RCC 7860 (cell line): Measurements from ENCODE around the gene GPR85.
A peak's percentile ranks its signal among the peaks of the same experiment; 100 is the strongest.
"Not testable (repeated sequence)": the region's sequence is repeated elsewhere in the genome, so short reads cannot be mapped to it uniquely, and the experiment has no call there.

ENCODE experiments used
- DNase-seq: peaks from one replicate; pipeline ENCODE4 v3.0.0-alpha.2; 2015; ENCODE audit warnings: low spot score
- FAIRE-seq: peaks from 2 replicates; lab custom pipeline; 2012; peaks lifted over from hg19 to GRCh38; lab: Jason Lieb, UNC

The GPR85 gene, protein sequence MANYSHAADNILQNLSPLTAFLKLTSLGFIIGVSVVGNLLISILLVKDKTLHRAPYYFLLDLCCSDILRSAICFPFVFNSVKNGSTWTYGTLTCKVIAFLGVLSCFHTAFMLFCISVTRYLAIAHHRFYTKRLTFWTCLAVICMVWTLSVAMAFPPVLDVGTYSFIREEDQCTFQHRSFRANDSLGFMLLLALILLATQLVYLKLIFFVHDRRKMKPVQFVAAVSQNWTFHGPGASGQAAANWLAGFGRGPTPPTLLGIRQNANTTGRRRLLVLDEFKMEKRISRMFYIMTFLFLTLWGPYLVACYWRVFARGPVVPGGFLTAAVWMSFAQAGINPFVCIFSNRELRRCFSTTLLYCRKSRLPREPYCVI

DNA sequence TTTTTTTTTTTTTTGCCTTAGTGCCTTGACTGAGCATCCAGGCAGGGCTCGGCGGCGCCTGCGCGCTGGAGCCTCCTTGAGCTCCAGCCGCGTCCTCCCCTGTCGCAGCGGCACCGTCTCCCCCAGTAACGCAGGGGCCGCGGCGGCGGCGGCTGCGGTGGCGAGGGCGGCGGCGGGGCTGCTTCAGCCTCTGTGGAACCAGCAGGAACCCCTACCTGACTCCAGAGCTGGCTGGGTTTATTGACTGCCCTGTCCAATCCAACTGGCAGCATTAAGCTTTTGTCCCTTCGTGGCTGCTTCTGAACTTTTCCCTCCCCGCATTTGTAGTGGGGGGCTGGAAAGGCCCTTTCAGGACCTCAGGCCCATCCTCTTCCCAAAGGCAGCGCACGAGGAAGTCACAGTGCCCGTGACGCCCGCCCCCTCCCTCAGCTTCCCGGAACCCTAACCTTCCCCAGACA is at the start of gene GPR85:
Gene GPR85, minus strand, starts transcription at position 397 of the 458 bp plus-strand sequence. CDS start 2,106 bp downstream, outside the sequence.
- DNase-seq (no peak), FAIRE-seq (no peak)

DNA sequence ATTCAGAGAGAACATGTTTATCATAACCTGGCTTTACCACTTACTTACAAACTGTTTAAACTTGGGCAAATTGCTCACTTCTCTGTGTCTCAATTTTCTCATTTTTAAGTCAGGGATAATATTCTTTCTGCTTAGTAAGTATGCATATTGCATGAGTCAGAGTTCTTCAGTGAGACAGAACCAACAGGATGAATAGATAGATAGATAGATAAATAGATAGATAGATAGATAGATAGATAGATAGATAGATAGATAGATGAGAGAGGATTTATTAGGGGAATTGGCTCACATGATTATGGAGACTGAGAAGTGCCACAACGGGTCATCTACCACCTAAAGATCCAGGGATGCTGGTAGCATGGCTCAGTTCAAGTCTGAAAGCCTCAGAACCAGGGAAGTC is 47.4 kb upstream of the GPR85 start:
- DNase-seq (no peak), FAIRE-seq (no peak)

DNA sequence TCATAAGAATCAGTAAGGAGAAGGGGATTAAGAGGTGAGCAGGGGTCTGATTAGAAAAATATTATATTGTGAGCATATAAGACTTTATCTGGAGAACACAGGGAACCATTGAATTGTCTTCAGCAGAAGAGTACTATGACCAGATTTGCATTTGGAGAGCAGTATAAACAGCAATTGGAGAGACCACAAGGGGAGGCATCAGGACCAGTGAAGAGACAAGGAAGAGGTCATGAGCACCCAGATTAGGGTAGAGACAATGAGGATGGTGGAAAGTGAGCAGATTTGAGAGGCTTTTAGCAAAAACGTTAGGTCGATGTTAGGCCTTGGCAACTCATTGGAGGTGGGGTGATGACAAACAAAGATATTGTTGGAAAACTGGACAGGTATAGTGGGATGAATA is 44.7 kb upstream of the GPR85 start:
- DNase-seq (no peak), FAIRE-seq (no peak)

DNA sequence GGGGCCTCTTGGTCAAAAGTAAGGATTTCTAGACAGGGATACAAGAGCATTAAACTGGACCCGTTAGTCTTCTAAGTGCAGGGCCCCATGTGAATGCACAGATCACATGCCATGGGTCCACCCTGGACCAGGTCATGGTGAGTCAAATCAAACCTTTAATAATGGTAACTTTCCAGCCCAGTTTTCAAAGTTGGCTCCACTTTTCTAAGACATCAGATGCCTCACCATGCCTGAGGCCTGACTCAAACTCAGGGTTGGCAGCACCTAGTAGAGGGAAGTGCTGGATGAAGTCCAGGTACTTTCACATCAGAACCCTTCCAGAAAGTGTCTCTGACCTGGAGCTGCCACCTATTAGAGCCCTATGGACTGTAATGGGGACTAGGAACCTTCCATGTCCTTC is 41.4 kb upstream of the GPR85 start:
- FAIRE-seq, result no peak
- DNase-seq, result peak; percentile 18

DNA sequence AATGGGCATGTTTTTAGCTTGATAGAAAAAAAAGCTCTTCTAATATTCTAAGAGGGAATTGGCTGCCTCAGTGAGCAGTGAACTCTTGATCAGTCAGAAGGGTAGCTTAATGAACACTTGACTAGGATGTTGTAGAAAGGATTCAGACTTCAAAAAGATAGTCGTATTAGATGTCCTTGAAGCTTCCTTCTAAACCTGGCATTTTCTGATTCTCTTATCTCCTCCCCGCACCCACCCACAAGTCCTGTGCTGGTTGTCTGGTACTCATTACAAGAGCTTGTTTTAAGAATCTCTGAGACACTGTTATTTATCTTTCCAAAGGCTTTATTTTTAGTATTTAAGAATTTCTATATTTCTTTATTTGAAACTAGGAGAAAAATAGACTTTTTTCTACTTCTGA is 39.1 kb upstream of the GPR85 start:
- DNase-seq, result no peak
- FAIRE-seq, result no peak

DNA sequence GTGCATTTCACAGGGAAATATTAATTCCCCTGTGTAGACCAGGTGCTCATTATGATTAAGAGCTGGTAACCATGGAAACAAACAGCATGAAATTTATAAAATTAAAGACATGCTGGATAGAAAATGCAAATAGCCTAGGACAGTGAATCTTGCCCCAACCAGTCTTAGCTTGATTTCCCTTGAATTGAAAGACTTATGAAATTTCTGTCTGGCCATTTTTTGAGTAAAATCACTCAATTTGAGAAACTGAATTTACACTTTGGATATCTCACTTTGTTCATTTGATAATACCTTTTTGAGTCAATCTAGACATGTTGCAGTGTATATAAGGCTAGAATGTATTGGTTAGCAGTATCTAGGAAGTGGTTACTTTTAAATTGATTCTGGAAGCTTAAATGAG is 36.1 kb upstream of the GPR85 start:
- DNase-seq (no peak), FAIRE-seq (no peak)

DNA sequence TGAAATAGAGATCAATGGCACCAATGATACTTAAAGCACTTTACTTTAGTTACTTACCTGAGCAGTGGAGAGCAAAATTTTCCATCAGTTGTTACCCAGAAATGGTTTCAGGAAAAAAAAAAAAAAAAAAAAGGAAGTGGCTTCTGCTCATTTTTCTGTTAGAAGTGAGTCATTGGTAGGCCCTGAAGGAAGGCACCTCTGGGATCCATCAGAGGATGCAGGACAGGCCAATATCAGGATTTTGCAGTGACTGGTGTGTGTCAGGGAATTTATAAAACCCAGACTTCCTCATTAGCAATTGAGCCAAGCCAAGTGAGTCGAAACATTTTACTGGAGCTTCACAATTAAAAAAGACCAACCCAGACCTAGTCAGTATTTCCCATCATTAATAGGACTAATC is 34.0 kb upstream of the GPR85 start:
- no peak for DNase-seq
- peak; percentile 40 for FAIRE-seq

DNA sequence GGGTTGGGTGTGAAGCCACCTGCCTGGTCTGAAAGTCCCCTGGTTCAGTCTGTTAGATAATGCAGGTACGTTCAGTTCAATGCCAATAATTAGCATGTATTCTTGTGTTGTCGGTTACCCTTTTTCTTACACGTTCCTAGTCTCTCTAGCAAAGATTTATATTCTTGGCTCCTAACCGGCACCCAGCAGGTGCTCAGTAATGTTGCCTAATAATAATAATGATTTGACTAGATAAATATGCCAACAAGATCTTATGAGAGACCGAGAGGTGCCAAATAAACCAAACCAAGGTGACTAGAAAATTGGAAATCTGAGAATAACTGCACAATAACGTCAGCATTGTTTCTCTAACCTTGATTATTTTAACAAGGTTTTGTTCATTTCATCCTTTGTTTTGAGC is 32.8 kb upstream of the GPR85 start:
- no peak for FAIRE-seq
- no peak for DNase-seq

DNA sequence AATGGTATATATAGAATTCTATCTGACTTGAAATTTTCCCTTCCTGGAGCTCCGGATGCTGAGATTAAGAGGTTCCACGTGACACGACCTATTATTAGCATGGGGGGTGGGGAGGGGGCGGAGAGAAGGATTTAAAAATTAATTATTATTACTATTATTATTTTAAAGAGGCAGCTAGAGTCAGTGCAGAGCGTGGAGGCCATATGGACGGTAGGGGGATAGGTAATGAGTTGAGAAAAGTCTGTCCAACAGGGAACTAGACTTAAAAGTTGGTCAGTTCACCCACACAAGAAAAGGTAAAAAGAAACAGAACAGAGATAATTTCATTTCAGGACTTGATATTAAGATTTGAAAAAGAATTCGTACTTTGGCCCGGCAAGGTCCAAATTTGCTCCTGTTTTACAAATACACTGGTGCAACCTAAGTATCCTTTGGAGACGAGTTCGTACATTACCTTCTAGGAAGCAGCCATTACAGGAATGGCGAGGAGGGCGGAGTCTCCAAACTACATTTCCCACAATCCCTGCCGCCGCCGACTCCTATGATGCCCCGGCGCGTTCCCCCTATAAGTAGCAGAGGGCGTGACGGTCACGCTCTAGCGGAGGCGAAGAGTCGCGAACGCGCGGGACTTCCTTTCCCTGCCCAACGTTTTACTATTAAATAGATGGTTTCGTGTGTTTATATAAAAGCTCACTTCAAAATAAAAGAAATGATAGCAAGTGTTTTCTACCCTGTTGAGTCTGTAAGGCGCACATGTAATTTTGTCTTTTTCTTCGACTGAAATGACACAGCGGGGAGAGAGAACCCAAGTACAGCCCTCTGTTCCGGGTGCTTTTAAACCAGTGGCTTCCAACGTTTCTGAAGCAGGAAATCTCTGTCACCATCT is 31.7 kb upstream of the GPR85 start, which contains the start of gene SMIM30:
Gene SMIM30, minus strand, starts transcription at position 481 of the 886 bp plus-strand sequence. CDS start 976 bp downstream, outside the sequence.
- peak; percentile 81 for DNase-seq
- peak; percentile 92 for FAIRE-seq

DNA sequence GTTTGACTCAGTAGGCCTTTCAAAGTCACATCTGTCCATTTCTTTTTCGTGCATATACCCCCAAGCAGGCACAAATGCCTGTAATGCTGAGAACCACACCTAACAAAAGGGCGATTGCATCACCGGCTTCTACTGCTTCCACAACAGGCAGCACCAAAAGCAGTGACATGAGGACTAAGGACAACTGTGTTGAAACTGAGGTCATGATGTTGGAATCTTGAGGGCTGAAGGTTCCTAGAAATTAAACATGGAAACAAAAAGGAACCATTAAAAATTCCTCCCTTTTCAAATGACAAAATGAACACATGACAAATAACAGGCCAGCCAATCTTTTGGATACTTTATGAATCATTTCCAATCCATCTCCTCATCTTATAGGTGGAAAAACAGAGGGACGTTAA is 30.7 kb upstream of the GPR85 start:
- not testable (repeated sequence) for FAIRE-seq, DNase-seq

DNA sequence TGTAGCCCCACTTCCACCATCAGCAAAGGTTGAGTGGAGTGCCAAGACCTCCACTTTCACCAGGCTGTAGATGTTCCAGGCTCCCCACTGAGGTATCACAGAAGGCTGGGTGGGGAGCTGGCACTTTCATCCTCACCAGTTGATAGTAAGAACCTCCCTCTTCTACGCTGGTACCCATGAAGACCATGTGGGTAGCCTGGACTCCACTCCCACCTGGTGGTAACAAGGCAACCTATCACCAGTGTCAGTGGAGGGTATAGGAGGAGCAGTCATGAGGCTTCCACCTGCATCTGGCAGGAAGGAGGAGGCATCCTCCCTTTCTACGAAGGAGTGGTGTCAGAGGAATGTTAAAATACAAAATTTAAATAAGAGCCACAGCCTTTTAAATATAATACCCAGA is 27.3 kb upstream of the GPR85 start:
- FAIRE-seq (no peak), DNase-seq (no peak)

DNA sequence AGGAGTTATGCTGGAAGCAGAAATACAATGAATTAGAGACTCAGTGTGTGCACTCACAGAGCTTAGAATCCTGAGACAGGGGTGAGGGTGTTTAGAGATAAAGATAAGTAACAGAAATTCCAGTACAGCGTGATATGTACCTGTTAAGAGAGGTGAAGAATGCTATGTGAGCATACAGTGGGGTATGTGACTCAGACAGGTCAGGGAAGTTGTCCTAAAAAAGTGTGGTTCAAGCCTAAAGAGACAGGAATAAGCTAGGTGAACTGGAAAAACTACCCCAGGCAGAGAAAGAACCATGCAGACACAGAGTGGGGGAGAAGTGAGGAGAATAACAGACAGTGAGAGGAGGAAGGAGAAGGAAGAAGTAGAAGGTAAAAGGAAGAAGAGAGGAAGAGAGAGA is 23.1 kb upstream of the GPR85 start:
- DNase-seq, result no peak
- no peak for FAIRE-seq

DNA sequence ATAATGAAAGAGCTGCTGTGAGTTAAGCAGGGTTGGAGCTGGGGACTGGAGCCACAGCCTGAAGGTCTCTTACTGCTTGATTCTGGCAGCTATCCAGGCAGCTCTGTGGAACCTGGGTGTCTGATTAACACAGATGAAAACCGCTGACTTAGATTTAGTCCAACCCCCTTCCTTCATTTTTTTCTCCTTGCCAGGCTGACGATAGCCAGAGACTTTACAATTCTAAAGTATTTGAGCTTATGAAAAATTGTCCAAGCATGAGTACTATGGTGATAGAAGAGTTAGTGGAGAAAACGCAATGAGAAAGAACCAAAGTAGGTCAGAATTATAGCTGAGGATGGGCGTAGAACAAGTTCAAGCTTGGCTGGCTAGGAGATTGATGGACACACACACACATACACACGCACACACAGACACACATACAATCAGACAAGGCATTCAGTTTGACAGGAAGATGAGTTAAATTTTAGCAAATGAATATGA is 13.5 kb upstream of the GPR85 start:
- peak; percentile 83 for DNase-seq
- peak; percentile 95 for FAIRE-seq

DNA sequence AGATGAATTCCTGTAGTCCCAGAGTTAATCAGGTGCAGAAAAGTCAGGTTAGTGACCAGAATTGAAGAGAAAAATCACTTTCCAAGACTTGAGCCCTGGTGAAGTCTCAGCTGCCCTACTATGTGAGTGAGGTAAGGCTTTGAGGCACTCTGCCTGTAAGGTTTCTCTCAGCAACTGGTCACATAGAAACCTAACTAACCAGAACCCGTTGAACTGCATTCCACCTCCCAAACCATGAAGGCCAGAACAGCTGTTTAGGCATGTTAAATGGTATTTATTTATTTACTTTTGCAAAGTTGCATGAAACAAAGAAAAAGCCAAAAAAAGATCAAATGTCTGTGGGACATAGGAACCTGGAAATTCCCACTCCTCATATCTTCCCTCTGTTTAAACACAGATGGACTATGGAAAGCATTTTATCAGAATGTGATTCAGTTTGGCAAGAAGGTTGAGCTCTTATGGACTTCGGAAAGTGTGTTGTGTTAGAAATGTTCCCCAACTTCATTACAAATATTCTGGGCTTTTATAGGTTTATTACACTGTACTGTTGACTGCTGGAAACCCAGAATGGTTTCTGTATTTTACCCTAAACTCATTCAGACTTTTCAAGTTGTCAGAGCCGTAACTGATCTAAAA is 12.8 kb upstream of the GPR85 start:
- FAIRE-seq, result no peak
- DNase-seq, result no peak

DNA sequence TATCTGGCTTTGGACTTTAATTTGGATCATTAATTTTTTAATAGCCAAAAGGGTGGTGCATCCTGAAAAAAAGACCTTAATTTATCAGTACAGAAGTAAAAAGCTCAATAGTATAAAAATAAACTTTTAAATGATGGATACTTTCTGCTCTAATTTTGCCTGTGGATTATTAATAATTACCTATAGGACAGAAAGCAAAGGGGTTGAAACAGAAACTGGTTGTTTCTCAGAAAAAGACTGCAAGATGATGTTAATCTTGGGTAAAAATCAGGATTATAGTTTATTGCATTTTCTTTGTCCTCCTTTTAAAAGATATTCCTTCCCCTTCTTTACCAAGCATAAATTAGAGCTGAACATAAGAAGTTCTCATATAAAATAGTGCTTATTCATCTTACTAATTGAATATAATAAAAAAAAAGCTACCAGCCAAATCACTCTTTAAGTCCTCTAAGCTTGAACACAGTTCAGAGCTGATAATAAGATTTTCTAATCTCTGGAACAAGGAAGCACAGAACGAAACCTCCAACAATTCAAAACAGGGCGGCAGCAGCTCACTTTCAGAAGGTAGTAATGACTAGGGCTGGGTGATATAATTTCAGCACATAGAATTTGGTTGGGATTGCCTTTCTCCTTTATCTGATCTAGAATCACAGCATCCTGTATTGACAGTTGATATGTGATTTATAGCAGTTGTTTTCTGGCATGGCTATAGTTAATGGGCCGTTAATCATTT is 8.1 kb upstream of the GPR85 start:
- DNase-seq (no peak), FAIRE-seq (no peak)

DNA sequence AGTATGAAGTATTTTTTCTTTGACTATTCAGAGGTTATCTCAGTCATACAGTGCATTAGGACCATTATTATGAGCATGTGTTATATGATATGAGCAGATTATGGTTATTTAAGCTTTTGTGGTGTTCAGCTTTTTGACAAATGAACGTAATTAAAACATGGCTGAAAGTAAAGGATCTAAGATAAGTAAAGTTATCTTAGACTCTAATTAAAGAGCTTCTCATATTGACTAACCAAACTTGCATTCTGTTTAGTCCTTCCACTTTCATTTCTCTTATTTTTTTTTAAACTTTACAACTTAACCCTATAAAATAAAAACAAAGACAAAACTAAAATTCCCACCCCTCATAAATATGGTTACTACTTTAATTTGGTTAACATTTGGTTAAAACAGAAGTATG is 6.9 kb upstream of the GPR85 start:
- DNase-seq, result no peak
- FAIRE-seq, result no peak

DNA sequence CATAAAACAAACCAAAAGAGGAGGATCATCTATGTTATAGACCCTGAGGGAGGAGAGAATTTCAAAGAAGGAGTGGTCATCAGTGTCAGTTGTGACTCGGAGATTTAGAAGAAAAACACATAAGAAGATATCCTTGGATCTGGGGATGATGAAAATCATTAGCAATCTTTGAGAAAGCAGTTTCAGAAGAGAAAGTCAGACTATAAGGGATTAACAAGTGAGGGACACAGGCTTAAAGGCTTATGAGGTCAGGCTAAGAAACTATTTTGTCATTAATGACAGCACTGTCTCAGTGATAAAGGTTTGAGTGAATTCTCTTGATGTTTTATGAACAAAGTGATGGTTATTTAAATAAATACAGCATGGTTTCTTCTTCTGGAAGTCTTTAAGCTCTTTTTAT is 6.1 kb upstream of the GPR85 start:
- DNase-seq (no peak), FAIRE-seq (no peak)

DNA sequence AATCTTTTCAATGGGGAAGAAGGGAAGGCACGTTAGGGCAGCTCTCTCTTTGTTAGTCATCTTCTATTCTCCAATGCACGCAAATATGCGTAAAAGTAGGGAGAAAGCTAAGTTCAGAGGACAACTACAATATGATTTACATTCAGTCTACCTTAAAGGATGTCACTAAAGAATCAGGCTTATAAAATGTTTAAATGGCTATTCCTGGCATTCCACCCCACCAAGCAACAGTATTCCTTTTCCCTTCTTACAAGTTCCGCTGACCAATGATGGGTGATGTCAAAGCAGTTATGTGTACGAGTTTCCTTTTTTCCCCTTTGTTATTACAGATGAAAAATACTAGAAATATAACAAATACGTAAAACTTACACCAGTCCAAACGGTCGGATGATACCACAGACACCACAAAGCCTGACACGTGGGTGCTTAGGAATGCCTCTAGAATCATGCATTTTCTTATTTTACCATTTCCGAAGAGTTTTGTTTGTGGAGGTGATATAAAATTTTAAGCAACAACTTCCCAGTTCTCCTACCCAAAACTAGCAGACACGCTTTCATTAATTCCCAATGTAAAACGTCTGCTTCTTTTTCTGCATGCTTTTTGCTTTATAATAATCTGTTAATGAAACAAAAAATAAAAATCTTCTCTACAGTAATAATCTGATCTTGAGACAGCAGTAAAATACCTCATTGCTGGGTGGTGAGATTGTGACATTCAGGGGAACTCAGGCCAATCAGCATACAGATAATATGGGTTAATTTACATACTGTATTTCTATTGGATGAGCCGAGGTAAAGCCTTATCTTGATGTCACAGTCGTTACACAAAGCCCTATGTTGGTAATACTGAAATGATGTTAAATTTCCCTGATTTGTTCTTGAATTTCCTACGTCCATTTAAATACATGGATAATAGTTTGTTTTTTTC is 708 bp upstream of the GPR85 start:
- DNase-seq, result peak; percentile 58
- peak; percentile 76 for FAIRE-seq

DNA sequence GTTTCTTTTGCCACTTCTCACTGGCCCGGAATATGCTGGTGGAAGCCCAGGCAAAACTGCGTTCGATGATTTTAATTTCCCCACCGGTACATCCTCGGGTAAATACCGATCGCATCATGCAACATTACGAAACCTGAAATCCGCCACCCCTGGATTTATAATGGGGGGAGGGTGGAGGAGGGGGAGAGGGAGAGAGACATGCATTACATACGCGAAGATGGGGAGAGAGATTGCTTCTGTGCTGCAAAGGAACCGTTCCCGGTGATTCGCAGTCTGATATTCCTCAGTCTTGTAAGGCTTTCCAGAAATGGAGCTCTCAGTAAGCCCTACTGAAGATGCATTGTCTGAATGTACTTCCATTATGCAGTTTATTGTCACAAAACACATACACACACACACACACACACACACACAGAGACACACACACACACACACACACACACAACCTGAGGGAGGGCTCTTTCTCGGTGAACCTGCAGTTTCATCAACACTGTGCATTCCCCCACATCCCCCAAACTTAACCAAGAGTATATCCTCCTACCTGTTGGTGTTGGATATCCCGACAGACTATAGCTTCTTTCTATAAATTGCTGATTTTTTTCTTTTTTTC is 741 bp downstream of the GPR85 start:
- FAIRE-seq, result no peak
- DNase-seq, result no peak
